Cardiac fibroblast (primary cell): ENCODE results near the gene HYAL2.
"Not testable (repeated sequence)": the region's sequence is repeated elsewhere in the genome, so short reads cannot be mapped to it uniquely, and the experiment has no call there.

Experiments
- DNase-seq, 2 donors: peaks; one replicate each; pipeline versions ENCODE4 v3.0.0 to v3.0.0-alpha.2; 2010; ENCODE audit warnings: low read depth in 2 of 2
- H3K4me3 ChIP-seq, 2 donors: replicated peaks in 1 of 2; 1 replicate in 1 of 2; 2 replicates in 1 of 2; pipeline ENCODE4 v1.5.1; 2011; ENCODE audit warnings: low read depth in 2 of 2, low read length in 2 of 2, mild to moderate bottlenecking in 2 of 2, moderate library complexity in 1 of 2
- CTCF ChIP-seq: IDR thresholded peaks from one replicate; pipeline ENCODE4 v1.5.1; 2011; ENCODE audit warnings: low read depth, mild to moderate bottlenecking, low read length, inconsistent platforms

HYAL2 gene

GRCh38 chr3:50288387-50289007 lies 34.0 kb downstream of the HYAL2 start:
- no peak overlapping the region for H3K4me3 ChIP-seq
- no peak for DNase-seq
- no peak for TF ChIP-seq CTCF

- DNase-seq: no peak
- TF ChIP-seq CTCF: no peak
- H3K4me3 ChIP-seq: no peak overlapping the region
Observed at GRCh38 chr3:50287262-50287661, 35.3 kb downstream of the HYAL2 start.

- no peak for TF ChIP-seq CTCF
- H3K4me3 ChIP-seq: no peak overlapping the region
- no peak for DNase-seq
Observed at GRCh38 chr3:50286322-50287227, 36.0 kb downstream of the HYAL2 start.

DNA sequence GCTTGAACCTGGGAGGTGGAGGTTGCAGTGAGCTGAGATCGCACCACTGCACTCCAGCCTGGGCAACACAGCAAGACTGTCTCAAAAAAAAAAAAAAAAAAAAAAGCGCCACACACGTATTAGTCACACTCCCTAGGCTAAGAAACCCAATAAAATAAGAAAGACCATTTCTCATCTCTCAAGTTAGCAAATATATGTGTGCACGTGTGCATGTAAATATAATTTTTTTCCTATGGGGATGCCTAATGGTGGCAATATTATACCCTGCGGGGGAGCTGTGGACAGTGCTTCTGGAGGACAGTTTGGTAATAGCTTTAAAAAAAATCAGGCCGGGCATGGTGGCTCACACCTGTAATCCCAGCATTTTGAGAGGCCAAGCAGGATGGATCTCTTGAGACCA lies 38.4 kb downstream of the HYAL2 start:
- DNase-seq, H3K4me3 ChIP-seq: not testable (repeated sequence)

- no peak for DNase-seq
- no peak overlapping the region for H3K4me3 ChIP-seq
- no peak for TF ChIP-seq CTCF
Observed at GRCh38 chr3:50279255-50280016, 43.1 kb downstream of the HYAL2 start.

- no peak for TF ChIP-seq CTCF
- no peak for DNase-seq
- H3K4me3 ChIP-seq: no peak within 1 kb of the TSS
Observed at GRCh38 chr3:50278880-50279224, 43.7 kb downstream of the HYAL2 start, which contains the start of gene LSMEM2. Gene LSMEM2 (plus strand): TSS chr3:50279087. CDS start chr3:50279114, 27 bp downstream.
